HG03039 (cell line): ENCODE measurements around the gene COX17.
A peak's percentile ranks its signal among the peaks of the same experiment; 100 is the strongest.

Experiments
- ATAC-seq: cut with Tn5 transposase; IDR thresholded peaks from one replicate; pipeline ENCODE4 v1.9.1; 2021; ENCODE audit warnings: mild to moderate bottlenecking, moderate library complexity; ENCODE audit not compliant: unreplicated experiment

COX17 gene

DNA sequence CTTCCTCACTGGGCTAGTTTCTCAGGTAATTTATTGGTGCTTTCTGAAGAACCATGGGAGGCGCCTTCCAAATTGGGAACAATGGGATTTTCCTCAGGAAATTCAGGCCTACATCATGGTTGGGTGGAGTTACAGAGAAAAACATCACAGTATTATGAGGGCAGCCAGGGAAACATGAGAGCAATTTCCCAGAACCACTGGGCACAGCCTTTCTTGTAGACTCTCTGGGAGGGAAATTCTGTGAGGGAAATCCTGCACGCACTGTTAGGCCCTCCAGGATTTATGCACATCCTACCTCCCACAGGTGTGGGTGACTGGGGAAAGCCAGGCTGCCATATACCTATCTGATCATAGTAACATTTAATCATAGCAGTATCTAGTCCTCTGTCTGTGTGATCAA is 30.0 kb downstream of the COX17 start:
- no peak for ATAC-seq

DNA sequence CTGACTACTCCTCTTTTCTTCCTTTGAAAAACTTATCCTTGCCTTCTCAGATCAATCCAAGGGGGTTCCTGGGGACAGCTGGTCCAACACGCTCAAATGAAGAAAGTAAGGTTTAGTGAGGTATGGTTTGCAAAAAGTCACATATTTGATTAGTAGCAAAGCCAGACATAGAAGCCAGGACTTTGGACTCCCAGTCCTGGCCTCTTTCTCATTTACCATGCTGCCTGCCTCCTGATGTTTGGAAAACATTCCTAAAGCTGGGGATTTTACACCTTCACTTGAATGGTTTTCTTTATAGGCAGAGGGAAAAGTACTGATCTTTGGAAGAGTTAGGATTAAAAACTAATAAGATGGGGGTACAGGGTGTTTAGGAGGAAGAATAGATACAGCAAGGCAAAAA is 31.4 kb downstream of the COX17 start:
- no peak for ATAC-seq

DNA sequence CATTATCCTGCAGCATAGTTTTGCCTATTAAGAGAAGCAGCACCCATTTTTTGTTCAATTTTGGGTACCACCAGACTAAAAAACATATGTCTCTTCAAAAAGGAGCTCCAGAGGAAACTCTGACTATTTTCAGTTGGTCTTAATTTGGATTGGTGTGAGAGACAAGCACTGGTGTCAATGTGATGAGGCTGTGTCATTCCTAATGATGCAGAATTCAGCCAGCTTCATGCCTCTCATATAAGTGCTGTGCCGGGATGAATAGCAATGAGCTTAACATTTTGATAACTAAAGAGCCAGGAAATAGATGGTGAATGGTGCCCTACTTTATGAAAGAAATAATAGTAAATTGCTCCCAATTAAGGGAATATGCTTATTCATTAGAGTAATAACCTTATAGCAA is 32.7 kb downstream of the COX17 start:
- no peak for ATAC-seq

- ATAC-seq, result no peak
Measured at GRCh38 chr3:119643528-119643927, 33.7 kb downstream of the COX17 start.

- no peak for ATAC-seq
Measured at GRCh38 chr3:119642746-119643473, 34.3 kb downstream of the COX17 start.

GRCh38 chr3:119641416-119641815 is 35.8 kb downstream of the COX17 start:
- no peak for ATAC-seq

DNA sequence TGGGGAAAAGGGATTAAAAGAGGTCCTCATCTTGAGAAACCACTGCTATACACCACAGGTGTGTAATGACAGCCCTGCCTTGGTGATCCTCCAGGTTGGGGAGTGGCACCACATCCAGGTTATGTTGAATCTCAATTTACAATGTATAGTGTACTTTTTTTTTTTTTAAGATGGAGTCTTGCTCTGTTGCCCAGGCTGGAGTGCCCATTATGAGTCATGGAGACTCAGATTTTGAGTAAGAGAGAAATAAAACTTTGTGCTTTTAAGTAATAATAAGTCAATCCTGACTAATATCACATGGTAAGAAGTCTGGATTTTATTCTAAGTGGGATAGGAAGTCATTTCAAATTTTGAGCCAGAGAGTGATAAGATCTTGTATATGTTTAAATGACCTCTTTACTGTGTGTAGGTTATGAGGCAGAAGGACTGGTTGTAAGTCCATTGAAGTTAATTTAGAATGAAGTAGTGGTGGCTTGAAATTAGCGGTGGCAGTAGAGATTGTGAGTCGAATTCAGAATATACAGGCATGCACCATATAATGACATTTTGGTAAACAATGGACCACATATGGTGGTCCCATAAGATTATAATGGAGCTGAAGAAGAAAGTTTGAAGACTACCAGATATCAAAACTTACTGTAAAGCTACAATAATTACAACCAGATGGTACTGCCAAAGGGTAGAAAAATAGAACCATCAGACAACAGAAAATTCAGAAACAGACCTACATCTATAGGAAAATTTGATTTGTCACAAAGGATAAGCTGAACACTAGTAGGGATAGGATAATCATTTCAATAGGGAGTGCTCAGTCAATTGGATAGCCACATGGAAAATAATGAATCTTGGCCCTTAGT is 37.5 kb downstream of the COX17 start:
- no peak for ATAC-seq

GRCh38 chr3:119637679-119638477 is 39.3 kb downstream of the COX17 start:
- peak; percentile 31 for ATAC-seq

DNA sequence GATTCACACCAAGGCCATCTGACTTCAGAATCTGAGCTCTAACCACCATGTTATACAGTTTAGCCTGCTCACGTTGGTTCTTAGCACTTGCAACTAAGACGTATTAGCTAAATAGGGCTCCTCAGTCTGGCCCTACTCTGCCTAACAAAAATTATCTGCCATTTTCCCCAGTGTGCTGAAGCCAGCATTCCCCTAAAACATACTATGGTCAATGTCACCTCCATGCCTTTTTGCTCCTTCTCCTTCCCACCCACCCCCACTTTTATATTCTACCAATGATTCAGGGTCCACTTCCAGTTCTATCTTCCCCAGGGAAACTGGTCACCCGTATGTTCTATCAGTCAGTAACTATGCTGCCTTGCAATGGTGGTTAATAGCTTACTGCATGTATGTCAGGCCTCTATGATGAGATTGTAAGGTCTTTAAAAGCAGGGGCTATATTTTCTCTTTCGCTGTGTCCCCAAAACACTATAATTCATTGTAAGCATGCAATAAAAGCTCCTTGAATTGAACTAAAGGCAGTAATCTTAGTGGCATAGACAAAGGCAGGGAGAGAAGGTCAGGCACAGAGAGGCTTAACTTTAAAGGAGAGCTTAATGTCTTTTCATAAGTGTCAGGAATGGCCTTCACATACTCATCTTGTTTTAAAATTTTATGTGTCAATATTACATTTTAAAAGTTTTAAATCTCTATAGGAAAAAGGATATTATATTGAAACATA is 40.2 kb downstream of the COX17 start:
- ATAC-seq, result no peak

- no peak for ATAC-seq
Measured at GRCh38 chr3:119636249-119636648, 41.0 kb downstream of the COX17 start.

DNA sequence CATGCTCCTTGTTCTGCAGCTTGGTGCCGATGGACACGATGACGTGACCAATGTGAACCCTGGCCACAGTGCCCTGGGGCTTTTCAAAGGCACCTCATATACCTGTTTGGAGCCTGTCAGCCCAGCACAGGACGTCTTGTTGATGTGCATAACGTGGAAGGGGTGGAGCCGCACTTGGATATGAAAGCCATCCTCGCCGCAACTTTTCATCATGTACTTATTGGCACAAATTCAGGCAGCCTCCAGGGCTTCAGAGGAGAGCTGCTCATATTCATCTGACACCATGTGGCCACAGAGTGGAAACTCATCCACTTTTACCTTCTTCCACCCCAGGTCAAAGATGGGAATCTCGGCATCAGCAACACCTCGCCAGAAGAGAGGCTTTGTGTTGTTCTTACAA is 41.5 kb downstream of the COX17 start:
- no peak for ATAC-seq

GRCh38 chr3:119632829-119633228 is 44.4 kb downstream of the COX17 start:
- ATAC-seq, result no peak

GRCh38 chr3:119632216-119632615 is 45.0 kb downstream of the COX17 start:
- no peak for ATAC-seq

- ATAC-seq, result no peak
Measured at GRCh38 chr3:119631516-119631915, 45.7 kb downstream of the COX17 start.

- no peak for ATAC-seq
Measured at GRCh38 chr3:119630880-119631329, 46.3 kb downstream of the COX17 start.

DNA sequence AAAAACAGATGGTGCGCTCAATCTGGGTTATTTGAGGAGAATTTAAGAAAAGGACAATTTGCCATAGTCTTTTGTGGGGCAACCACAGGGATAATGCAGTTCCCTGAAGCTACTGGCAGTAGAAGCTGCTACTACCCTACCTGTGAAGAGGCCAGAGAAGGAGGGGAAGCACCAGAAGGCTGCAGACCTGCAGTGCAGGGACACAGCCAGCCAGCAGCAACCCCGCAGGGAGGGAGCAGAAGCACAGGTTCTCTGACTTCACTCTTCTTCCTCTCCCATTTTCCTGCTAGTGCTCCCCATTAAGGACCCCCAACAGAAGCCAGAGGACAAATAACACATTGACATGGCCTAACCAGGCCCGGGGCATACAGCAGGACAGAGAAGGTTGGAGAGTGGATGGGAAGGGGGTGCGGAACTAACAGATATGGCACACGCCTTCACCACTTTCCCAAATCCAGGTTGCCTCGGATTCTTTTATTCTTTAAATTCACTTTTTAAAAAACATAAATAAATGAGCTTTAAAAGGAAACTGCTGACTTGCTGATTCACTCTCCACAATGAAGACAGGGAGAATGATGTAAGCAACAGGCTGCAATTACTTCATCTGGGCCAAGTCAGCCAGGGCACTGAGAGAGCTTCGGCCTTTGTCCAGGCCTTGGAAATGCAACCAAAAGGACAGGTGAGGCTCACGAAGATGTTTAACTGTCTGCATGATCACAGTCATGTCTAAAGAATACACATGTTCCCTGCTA is 46.9 kb downstream of the COX17 start:
- ATAC-seq, result no peak

DNA sequence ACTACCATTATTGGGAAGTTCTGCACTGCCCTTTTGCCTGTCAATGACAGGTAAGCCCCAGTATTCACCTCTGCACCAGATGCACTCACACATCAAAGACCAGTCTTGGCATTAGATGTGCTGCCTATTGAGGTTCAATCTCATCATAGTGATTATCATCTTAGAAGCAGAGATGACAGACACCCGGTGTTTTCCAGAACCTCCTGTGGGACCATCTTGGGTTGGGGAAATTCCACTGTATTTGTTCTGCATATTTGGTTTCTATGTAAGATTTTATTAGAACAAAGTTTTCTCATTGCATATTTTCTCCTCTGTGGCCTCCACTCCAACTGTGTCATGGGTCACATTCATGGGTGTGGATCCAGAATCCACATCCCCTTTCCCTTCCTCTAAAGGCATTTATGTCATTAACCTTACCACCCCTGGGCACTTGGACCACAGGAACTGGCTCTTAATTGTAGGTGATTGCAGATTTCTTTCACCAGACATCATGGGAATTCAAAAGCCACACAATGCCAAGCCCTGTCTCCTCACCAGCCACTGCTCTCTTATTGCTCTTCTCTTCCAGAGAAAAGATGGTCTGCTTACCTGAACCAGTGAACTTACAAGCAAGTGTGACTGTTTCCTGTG is 48.3 kb downstream of the COX17 start:
- peak; percentile 28 for ATAC-seq

DNA sequence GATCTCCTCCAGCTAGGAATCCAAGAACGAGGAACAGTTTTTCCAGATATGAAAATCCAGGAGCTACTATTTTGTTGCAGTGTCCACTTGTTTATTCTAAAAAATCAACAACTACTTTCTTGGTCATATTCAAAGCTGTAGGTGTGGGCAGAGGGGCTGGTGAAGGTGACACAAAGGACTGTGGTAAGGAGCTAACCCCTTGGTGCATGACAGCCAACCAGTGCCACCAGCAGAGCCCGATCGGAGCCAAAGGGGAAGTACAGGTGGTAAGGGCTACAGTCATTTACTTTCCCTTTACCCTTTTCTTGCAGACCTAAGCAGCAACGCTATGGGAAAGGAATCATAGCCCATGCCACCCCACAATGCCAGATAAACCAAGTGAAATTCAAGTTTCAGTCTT is 48.8 kb downstream of the COX17 start:
- ATAC-seq, result peak; percentile 64

DNA sequence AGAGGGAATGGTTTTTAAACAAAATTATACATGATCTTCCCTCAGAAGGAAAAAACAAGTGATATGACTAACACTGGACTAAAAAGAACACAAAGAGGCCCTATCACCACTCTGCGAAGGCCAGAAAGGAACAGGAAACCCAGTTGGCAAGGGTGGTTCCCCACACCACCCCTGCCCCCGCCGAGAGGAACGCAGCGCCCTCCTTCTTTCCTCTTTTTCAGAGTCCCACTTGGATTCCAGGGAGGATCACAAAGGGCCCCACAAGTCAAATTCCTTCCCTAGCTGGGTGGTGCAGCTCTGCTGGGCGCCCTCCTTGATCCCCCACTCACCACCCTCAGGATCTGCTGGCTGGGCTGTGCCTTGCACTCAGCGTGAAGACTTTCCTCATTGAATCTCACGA is 49.7 kb downstream of the COX17 start:
- no peak for ATAC-seq

GRCh38 chr3:119626196-119626595 is 51.0 kb downstream of the COX17 start:
- ATAC-seq, result no peak
